Breast epithelium (tissue), 4 donors: ENCODE results near the gene PDCL2. TPM values are rescaled to one million over a fixed set of nuclear protein-coding genes. Genes with fewer than 3 reads are reported as not detected.

Experiments used
- DNase-seq, 2 donors: peaks; one replicate each; pipeline ENCODE4 v3.0.0-alpha.2; 2019; ENCODE audit warnings: low spot score in 2 of 2
- H3K27ac ChIP-seq, 2 donors: fragments of 200-600 bp; sonication (generic) in 1 of 2; one replicate each; pipeline ENCODE4 v1.5.1; 2016 to 2019; ENCODE audit warnings: mild to moderate bottlenecking in 1 of 2
- H3K27me3 ChIP-seq, 2 donors: fragments of 200-600 bp; sonication (generic) in 1 of 2; one replicate each; pipeline versions ENCODE4 v1.5.1 to v1.6.0; 2017 to 2019; ENCODE audit warnings: control low read depth in 1 of 2, mild to moderate bottlenecking in 1 of 2
- H3K36me3 ChIP-seq: fragments of 200-600 bp; one replicate; pipeline ENCODE4 v1.5.1; 2019
- H3K4me1 ChIP-seq, 2 donors: fragments of 200-600 bp; sonication (generic); one replicate each; pipeline ENCODE4 v1.5.1; 2016 to 2019; ENCODE audit warnings: control low read depth in 1 of 2
- H3K4me3 ChIP-seq, 3 donors: fragments of 200-600 bp; sonication (generic); 1 replicate in 2 of 3; 2 replicates in 1 of 3; pipeline ENCODE4 v1.5.1; 2016 to 2019; ENCODE audit warnings: mild to moderate bottlenecking in 3 of 3, moderate library complexity in 2 of 3
- H3K9me3 ChIP-seq, 2 donors: fragments of 200-600 bp; sonication (generic) in 1 of 2; one replicate each; pipeline ENCODE4 v1.5.1; 2016 to 2019; ENCODE audit warnings: control low read depth in 1 of 2
- POLR2A ChIP-seq: fragments of 450-650 bp; IDR thresholded peaks from one replicate; pipeline ENCODE4 v1.6.1; 2016; ENCODE audit warnings: antibody characterized with exemption, mild to moderate bottlenecking, moderate library complexity
- POLR2AphosphoS5 ChIP-seq, 3 donors: sonication (generic); formaldehyde crosslinking; IDR thresholded peaks; one replicate each; pipeline ENCODE4 v1.6.1; 2017; ENCODE audit warnings: antibody characterized with exemption in 3 of 3
- intact Hi-C: fragments of 100-400 bp; cut with DNase I; formaldehyde crosslinking; loops from one replicate; pipeline ENCODE4 v1.15.1; 2023; ENCODE audit warnings: low total_unique reads
- total RNA-seq, 3 donors: library from RNA; depleted of rRNA; stranded (reverse); fragments of >200 nt; gene quantifications; one replicate each; pipeline ENCODE4 v1.1.0, GENCODE V29; 2016
- TF ChIP-seq, protein P1 (sequence below), 3 donors: fragments of 450-650 bp; IDR thresholded peaks; one replicate each; pipeline ENCODE4 v1.5.1; 2016 to 2017; ENCODE audit warnings: antibody characterized with exemption in 3 of 3, mild to moderate bottlenecking in 3 of 3, moderate library complexity in 3 of 3

PDCL2 gene
- total RNA-seq, 3 donors from 2014 or later, result not detected

DNA sequence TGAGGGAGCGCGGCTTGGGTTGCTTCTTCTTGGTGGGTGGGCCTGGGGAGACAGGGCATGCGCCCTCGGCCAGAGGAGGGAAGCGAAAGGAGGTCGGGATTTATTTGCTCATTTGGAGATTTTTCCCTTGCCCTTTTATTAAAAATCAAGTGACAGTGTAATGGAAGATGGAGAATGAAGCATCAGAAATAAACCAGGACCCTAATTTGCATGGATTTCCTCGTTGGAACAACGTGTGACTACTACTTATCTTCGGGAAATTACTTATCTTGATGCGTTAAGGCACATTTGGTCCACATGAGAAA is 44.6 kb downstream of the PDCL2 start:
- intact Hi-C loops, result no loop called here
- no peak for TF ChIP-seq POLR2AphosphoS5 (IDR thresholded peaks at IDR 0.05)
- no peak for TF ChIP-seq POLR2A
- TF ChIP-seq, protein P1, sequence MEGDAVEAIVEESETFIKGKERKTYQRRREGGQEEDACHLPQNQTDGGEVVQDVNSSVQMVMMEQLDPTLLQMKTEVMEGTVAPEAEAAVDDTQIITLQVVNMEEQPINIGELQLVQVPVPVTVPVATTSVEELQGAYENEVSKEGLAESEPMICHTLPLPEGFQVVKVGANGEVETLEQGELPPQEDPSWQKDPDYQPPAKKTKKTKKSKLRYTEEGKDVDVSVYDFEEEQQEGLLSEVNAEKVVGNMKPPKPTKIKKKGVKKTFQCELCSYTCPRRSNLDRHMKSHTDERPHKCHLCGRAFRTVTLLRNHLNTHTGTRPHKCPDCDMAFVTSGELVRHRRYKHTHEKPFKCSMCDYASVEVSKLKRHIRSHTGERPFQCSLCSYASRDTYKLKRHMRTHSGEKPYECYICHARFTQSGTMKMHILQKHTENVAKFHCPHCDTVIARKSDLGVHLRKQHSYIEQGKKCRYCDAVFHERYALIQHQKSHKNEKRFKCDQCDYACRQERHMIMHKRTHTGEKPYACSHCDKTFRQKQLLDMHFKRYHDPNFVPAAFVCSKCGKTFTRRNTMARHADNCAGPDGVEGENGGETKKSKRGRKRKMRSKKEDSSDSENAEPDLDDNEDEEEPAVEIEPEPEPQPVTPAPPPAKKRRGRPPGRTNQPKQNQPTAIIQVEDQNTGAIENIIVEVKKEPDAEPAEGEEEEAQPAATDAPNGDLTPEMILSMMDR (IDR thresholded peaks at IDR 0.05), result no peak
- Histone ChIP-seq H3K4me1 (no peaks in the 10 kb centered on the region), H3K4me3 (peak overlapping the region; percentile 75 to 98 (median 96)), H3K9me3 (no peaks in the 10 kb centered on the region), H3K36me3 (no peaks in the 10 kb centered on the region), H3K27me3 (no peaks in the 10 kb centered on the region), H3K27ac (peak overlapping the region; percentile 98)
- DNase-seq, result no peak

DNA sequence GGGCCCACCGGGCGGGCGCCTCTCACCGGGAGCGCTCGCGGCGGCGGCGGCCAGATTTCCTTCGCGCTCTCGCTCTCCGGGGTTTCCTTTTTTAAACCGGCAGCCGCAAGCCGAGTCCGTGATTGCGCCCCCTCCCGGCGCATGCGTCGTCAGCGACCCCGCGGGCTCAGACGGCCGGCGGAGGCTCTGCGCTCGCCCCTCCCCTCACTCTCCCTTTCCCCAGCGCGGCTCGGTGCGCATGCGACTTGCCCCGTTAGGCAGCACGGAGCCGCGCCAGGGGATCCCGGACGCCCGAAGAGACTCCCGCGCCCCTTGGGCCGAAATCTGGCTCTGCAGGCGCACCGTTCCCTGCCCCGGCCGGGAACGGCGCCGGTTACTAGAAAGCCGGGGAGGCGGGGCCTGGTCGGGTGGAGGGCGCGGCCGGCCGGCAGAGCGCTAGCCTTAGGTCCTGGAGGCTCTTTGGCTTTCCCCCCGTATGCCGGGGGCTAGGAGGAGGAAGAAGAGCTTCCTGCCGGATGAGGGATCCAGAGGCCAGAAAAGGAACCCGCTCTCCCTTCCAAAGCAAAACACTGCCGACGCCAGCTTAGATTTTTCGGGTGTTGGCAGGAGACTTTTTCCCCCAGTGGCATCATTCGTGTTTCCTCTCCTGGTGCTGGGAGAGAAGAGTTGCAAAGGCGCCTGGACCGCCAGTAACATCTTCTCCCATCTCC is 45.1 kb downstream of the PDCL2 start, which contains the start of gene CLOCK:
CLOCK (minus strand) TSS at position 154 of the 710 bp plus-strand sequence. CDS start 64,124 bp downstream, outside the sequence.
- peak; percentile 62 to 70 for DNase-seq
- H3K4me1 ChIP-seq, result no peaks in the 10 kb centered on the region
- no peaks in the 10 kb centered on the region for H3K9me3 ChIP-seq
- intact Hi-C loops, result no loop called here
- H3K4me3 ChIP-seq, result peak within 1 kb of the TSS; percentile 75 to 98 (median 96)
- no peaks in the 10 kb centered on the region for H3K36me3 ChIP-seq
- peak within 1 kb of the TSS; percentile 98 for H3K27ac ChIP-seq
- TF ChIP-seq POLR2A, result no peak
- TF ChIP-seq, protein P1 (IDR thresholded peaks at IDR 0.05), result peak in 2 of 3 donors; percentile 40 to 52
- peak; percentile 17 to 45 (median 37) for TF ChIP-seq POLR2AphosphoS5 (IDR thresholded peaks at IDR 0.05)
- H3K27me3 ChIP-seq, result no peaks in the 10 kb centered on the region

DNA sequence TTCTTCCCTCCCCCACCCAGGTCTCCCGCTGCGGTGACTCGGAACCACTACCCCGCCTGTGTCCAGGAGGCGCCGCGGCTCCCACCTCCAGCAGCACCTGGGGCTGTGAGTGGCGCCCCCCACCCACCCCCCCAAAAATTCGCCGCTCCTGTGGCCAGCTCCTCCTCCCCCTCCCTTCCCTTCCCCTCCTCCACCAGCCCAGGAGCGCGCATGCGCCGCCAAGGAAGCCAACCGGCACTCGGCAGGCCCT is 45.6 kb downstream of the PDCL2 start:
- no peak for DNase-seq
- no peak for TF ChIP-seq POLR2A
- TF ChIP-seq, protein P1 (IDR thresholded peaks at IDR 0.05), result no peak
- TF ChIP-seq POLR2AphosphoS5 (IDR thresholded peaks at IDR 0.05), result no peak
- Histone ChIP-seq H3K36me3 (no peaks in the 10 kb centered on the region), H3K27me3 (no peaks in the 10 kb centered on the region), H3K9me3 (no peaks in the 10 kb centered on the region), H3K4me3 (peak overlapping the region; percentile 75 to 98 (median 96)), H3K27ac (peak overlapping the region; percentile 98), H3K4me1 (no peaks in the 10 kb centered on the region)
- intact Hi-C loops, result no loop called here

DNA sequence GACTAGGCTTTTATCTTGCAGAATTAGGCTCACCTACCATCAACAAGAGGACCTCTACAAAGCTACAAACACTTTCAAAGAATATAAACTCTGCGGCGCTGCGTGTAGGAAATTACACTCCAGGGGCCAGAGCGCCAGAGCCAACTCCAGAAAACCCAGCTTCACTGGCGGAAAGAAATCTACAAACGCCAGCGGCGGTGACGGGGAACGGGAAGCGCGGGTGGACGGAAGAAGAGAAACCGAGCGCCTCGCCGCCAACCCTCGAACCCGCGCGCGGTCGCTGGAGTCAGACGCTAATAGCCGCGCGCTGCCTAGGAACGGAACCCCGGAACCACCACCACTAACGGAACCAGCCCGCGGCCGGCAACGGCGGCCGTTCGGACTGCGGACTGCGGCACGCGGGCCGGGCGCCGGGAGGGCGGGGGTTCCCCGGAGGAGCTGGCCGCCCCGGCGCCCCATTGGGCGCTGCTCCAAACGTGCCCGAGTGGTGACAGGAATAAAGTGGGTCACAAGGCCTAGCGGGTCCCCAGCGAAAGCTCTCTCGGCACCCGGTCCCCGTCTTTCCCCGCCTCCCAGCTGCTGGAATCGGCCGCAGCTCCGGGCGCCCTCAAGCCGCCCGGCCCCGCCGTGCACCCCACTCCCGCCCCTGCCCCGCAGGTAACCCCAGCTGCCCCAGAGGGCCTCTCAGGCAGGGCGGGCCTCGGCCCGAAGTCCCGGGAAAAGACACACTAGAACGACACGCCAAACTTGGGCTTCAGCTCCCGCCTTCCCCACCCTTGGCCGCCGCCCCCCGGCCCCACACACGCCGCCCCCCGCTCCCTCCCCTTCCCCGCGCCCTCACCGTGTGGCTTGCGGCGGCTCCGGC is 46.2 kb downstream of the PDCL2 start:
- Histone ChIP-seq H3K9me3 (no peaks in the 10 kb centered on the region), H3K4me3 (peak overlapping the region; percentile 75 to 98 (median 96)), H3K27me3 (no peaks in the 10 kb centered on the region), H3K27ac (peak overlapping the region; percentile 98), H3K36me3 (no peaks in the 10 kb centered on the region), H3K4me1 (no peaks in the 10 kb centered on the region)
- intact Hi-C loops, result no loop called here
- TF ChIP-seq, protein P1 (IDR thresholded peaks at IDR 0.05), result no peak
- peak in 2 of 3 donors; percentile 13 to 21 for TF ChIP-seq POLR2AphosphoS5 (IDR thresholded peaks at IDR 0.05)
- DNase-seq, result peak; percentile 50 to 66

DNA sequence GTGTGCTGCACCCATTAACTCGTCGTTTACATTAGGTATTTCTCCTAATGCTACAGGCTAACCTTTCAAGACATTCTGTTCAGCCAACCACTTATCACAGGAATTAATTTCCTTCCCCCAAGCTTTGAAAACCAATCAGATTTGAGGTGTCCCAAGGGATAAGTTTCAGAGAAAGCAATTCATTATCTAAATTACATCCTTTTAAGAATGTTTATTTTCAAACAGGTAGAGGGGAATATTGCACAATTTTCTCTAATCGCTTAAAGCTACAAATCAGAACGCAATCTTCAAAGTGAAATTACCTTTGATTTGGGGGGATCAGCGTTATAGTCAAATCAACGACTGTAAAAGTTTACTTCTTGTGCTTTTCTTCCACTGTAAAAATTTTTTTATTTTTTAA is 46.9 kb downstream of the PDCL2 start:
- H3K4me3 ChIP-seq, result peak overlapping the region; percentile 75 to 98 (median 96)
- H3K9me3 ChIP-seq, result no peaks in the 10 kb centered on the region
- no peak for DNase-seq
- no peaks in the 10 kb centered on the region for H3K4me1 ChIP-seq
- intact Hi-C loops, result no loop called here
- H3K27me3 ChIP-seq, result no peaks in the 10 kb centered on the region
- TF ChIP-seq POLR2A (no peak), POLR2AphosphoS5 (IDR thresholded peaks at IDR 0.05) (no peak)
- TF ChIP-seq, protein P1 (IDR thresholded peaks at IDR 0.05), result no peak
- H3K27ac ChIP-seq, result peak overlapping the region in 1 of 2 donors; percentile 98
- H3K36me3 ChIP-seq, result no peaks in the 10 kb centered on the region
